ENCODE results near the gene PLEKHG5.

The PLEKHG5 gene

GRCh38 chr1:6424619-6425593 lies 66.6 kb downstream of the PLEKHG5 start, which contains the start of gene ESPN:
Gene ESPN (plus strand): TSS chr1:6424776. CDS start chr1:6424956, 180 bp downstream.
- DNase-seq, result no peak

- no peak for DNase-seq
Observed at GRCh38 chr1:6424000-6424565, 67.4 kb downstream of the PLEKHG5 start.

- no peak for DNase-seq
Observed at GRCh38 chr1:6423321-6423999, 68.0 kb downstream of the PLEKHG5 start.

DNA sequence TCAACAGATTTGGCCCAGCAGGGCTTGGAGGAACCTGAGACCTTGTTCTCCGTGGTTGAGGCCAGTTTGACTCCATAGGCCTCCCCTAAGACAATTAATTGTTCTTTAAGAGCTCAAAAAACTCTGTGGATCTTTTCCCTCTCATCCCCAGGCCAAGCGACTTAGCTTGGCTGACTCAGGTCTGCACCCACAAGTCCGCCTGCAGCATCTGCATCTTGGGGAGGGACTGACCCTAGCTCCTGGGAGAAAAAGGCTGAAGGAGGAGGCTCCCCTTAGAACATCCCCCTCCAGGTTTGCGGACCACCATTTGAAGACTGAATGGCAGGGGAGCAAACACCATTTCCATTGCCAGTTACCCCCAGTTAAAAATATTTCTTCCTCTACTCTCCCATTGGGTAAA lies 70.2 kb downstream of the PLEKHG5 start:
- no peak for DNase-seq

GRCh38 chr1:6420454-6421042 lies 70.9 kb downstream of the PLEKHG5 start:
- DNase-seq, result no peak

- no peak for DNase-seq
Observed at GRCh38 chr1:6419804-6420453, 71.5 kb downstream of the PLEKHG5 start, which contains the start of gene HES2. Gene HES2 (minus strand): TSS chr1:6419919. CDS start chr1:6419820, 99 bp downstream.

GRCh38 chr1:6419397-6419803 lies 72.1 kb downstream of the PLEKHG5 start:
- no peak for DNase-seq

DNA sequence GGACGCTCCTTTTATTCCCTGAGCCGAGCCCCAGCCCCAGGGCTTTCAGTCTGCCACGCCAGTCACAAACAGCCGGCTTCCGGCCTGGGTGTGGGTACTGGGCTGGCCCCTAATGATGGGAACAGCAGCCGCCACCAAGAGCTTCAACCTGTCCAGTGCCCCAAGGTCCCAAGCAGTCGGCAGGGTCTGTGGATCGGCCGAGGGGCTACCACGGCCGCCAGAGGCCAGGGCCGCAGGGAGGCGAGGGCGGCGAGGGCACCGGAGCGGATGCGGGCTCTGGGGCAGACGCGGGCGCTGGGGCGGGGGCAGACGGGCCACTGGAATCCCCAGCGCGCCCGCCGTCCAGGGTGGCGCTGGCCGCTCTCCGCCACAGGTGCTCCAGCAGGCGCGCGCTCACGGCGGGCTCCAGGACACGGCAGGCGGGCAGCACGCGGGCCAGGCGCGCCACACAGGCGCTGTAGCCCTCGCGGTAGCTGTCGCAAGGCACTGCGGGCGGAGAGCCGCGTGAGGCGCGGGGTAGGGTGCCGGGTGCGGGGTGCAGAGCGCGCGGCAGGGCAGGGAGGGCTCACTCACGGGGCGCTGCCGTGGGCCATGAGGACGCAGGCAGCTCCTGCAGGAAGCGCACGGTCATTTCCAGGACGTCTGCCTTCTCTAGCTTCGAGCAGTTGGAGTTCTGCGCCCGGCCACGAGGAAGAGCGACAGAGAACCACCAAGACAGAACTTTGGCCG lies 72.6 kb downstream of the PLEKHG5 start:
- DNase-seq, result no peak

DNA sequence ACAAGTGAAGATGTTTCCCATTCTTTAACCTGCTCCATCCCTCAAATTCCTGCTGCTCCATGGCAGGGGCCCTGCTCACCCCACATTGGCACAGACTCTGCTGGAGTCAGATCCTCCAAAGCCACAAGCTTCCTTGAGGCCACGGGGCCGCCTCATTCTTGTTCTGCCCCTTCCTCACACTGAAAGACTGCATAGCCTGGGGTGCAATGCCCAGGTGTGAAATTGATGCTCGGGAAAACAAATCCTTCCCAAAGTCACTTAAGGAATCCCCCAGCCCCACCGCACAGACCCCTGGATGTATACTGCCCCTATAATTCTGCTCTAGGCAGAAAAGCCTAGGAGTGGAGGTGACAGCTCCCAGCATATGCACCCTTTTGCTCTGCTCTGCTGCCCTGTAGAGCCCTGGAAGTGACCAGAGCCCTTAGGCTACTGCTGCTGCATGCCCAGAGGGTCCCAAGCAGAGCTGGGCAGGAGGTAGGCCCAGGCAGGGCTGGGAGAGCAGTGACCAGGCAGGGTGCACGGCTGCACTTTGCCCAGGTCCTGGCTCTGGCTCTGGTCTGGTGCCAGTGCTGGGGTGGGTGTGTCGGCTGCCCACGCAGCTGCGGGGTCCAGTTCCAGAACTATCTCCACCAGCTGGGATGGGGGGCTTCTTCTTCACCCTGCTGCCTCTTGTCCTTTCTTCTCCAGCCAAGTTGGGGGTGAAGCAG lies 73.4 kb downstream of the PLEKHG5 start:
- no peak for DNase-seq

Data from NCI-H1048 (cell line).